ENCODE data around the gene WWC2. TPM values are rescaled to one million over a fixed set of nuclear protein-coding genes. Genes with fewer than 3 reads are reported as not detected.
A peak's percentile ranks its signal among the peaks of the same experiment; 100 is the strongest.

WWC2 gene
- total RNA-seq, 1 donor from 2014 or later: 24.6 TPM

DNA sequence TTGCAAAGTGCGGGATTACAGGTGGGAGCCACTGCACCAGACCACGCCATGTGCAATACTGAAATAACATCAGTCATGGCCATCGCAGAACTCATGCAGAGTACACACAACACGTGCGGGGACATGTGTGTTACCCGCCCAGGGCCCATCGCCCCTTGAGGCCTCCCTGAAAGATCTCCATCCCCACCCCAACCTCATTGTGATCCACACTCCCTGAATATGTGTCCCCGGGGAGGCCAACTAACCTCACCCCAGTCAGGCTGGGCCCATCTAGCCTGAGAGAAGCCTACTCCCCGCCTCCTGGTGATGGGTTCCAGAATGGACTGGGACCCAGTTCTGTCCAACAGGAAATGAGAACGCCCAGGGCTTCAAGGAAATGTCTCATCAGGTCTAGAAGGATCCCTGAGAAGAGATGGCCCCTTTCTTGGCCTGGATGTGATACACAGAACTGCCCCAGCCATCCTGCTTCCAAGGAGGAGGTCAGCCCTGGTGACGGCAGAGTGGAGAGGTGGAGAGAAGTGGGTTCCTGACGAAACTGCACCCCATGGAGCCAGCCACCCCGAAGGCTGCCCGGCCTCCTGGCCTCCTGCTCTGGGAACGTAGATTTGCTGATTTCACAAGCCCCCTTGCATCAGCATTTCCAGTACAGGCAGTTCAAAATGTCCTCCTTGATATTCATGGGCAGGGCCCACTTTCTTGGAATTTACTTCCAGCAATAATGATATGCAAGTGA, 245.6 kb downstream of the WWC2 start:
- Mint-ChIP-seq H3K4me1 (peaks cover 6% of the 10 kb centered on the region), H3K9me3 (peaks cover 2% of the 10 kb centered on the region)

DNA sequence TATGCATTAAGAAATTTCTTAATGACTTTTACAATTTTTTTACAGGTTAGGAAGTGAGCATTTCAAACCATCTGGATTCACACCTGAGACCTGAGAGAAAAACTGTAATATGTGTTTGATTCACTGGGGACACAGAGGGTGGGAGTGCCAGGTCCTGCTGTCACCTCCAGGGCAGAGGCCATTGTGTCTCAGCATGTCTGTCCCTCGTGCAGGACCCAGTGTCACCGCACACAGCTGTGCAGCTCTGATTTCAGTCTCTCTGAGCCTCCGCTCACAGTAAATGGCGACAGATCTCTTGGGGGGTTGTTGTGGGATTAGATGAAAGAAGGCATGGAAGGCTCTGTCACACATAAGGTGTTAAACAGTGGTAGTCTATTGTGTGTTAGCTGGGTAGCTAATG, 246.2 kb downstream of the WWC2 start:
- peak overlapping the region; percentile 96 for H3K27ac Mint-ChIP-seq (ENCODE audit: unreplicated experiment)
- no peaks in the 10 kb centered on the region for H3K36me3 Mint-ChIP-seq (ENCODE audit: low read depth)
- H3K9me3 Mint-ChIP-seq: peaks cover 2% of the 10 kb centered on the region
- peaks cover 7% of the 10 kb centered on the region for H3K4me1 Mint-ChIP-seq
- no peak for DNase-seq (ENCODE audit: low read depth, low spot score)
- no peaks in the 10 kb centered on the region for H3K27me3 Mint-ChIP-seq (ENCODE audit: low read depth)
- TF ChIP-seq, protein P1, sequence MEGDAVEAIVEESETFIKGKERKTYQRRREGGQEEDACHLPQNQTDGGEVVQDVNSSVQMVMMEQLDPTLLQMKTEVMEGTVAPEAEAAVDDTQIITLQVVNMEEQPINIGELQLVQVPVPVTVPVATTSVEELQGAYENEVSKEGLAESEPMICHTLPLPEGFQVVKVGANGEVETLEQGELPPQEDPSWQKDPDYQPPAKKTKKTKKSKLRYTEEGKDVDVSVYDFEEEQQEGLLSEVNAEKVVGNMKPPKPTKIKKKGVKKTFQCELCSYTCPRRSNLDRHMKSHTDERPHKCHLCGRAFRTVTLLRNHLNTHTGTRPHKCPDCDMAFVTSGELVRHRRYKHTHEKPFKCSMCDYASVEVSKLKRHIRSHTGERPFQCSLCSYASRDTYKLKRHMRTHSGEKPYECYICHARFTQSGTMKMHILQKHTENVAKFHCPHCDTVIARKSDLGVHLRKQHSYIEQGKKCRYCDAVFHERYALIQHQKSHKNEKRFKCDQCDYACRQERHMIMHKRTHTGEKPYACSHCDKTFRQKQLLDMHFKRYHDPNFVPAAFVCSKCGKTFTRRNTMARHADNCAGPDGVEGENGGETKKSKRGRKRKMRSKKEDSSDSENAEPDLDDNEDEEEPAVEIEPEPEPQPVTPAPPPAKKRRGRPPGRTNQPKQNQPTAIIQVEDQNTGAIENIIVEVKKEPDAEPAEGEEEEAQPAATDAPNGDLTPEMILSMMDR (conservative IDR thresholded peaks at IDR 0.05): no peak
- H3K4me3 Mint-ChIP-seq: no peak overlapping the region

More for the DNA sequence above, 245.6 kb downstream of the WWC2 start:
- no peak overlapping the region for H3K4me3 Mint-ChIP-seq
- H3K27me3 Mint-ChIP-seq (ENCODE audit: low read depth): no peaks in the 10 kb centered on the region
- H3K36me3 Mint-ChIP-seq (ENCODE audit: low read depth): no peaks in the 10 kb centered on the region
- no peak overlapping the region for H3K27ac Mint-ChIP-seq (ENCODE audit: unreplicated experiment)
- no peak for DNase-seq (ENCODE audit: low read depth, low spot score)
- TF ChIP-seq, protein P1 (conservative IDR thresholded peaks at IDR 0.05): no peak

DNA sequence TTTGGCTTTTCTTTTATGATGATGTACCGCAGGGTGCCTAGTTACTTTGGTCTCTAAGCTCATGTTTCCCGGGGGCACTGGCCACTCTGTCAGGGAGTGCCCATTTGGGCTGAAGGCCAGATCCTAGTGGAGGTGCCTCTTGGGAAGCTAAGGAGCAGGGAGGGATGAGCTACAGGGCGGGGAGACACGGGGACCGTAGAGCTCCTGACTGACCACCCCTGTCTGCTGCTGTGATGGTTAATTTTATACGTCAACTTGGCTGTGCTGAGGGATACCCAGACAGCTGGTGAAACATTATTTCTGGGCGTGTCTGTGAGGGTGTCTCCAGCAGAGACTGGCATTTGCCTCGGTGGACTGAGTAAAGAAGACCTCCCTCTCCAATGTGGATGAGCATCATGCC, 248.1 kb downstream of the WWC2 start:
- TF ChIP-seq, protein P1 (conservative IDR thresholded peaks at IDR 0.05): no peak
- Mint-ChIP-seq H3K27ac (ENCODE audit: unreplicated experiment) (no peak overlapping the region), H3K9me3 (peaks cover 4% of the 10 kb centered on the region), H3K4me3 (no peak overlapping the region), H3K27me3 (ENCODE audit: low read depth) (no peaks in the 10 kb centered on the region), H3K4me1 (peaks cover 19% of the 10 kb centered on the region), H3K36me3 (ENCODE audit: low read depth) (no peaks in the 10 kb centered on the region)
- no peak for DNase-seq (ENCODE audit: low read depth, low spot score)

DNA sequence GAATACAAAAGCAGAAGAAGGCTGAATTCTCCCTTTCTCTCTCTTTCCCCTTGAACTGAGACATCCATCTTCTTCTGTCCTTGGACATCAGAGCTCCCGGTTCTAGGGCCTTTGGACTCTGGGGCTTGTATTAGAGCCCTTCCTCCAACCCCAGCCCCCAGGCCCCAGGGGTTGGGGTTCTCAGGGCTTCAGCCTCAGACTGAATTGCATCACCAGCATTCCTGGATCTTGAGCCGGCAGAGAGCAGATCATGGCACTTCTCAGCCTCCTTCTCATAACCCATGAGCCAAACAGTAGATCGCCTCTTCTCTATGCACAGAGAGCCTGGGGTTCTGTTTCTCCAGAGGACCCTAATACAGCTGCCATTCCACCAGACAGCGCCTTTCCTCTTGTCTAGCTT, 248.5 kb downstream of the WWC2 start:
- peaks cover 4% of the 10 kb centered on the region for H3K9me3 Mint-ChIP-seq
- H3K27me3 Mint-ChIP-seq (ENCODE audit: low read depth): no peaks in the 10 kb centered on the region
- no peak overlapping the region for H3K27ac Mint-ChIP-seq (ENCODE audit: unreplicated experiment)
- no peaks in the 10 kb centered on the region for H3K36me3 Mint-ChIP-seq (ENCODE audit: low read depth)
- H3K4me1 Mint-ChIP-seq: peaks cover 22% of the 10 kb centered on the region
- no peak overlapping the region for H3K4me3 Mint-ChIP-seq
- no peak for DNase-seq (ENCODE audit: low read depth, low spot score)
- TF ChIP-seq, protein P1 (conservative IDR thresholded peaks at IDR 0.05): no peak

DNA sequence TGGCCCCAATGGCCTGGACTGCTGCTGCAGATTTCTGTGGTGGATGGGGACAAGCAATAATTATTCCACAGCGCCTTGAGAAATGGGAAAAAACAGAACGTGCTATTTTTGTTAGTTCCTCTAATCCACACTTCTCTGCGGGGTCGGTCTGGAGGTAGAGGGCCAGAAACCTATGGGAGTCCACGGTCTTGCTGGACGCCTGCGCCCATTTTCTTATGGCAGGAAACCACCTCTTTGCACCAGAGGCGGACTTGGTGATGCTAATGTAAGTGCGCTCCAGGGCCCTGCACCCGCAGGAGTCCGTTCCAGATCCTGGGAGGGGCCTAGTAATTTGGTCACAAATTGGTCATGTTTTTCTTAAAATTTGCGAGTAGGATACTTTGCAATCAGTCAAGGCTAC, 249.1 kb downstream of the WWC2 start:
- DNase-seq (ENCODE audit: low read depth, low spot score): no peak
- Mint-ChIP-seq H3K27ac (ENCODE audit: unreplicated experiment) (no peak overlapping the region), H3K4me1 (peaks cover 24% of the 10 kb centered on the region), H3K4me3 (no peak overlapping the region), H3K36me3 (ENCODE audit: low read depth) (no peaks in the 10 kb centered on the region), H3K9me3 (peaks cover 4% of the 10 kb centered on the region), H3K27me3 (ENCODE audit: low read depth) (no peaks in the 10 kb centered on the region)
- TF ChIP-seq, protein P1 (conservative IDR thresholded peaks at IDR 0.05): no peak

All from neural crest cell (in vitro differentiated cells).